ENCODE measurements around the gene RGS9BP.
"Not testable (repeated sequence)": the region's sequence is repeated elsewhere in the genome, so short reads cannot be mapped to it uniquely, and the experiment has no call there.

Gene RGS9BP

GRCh38 chr19:32700129-32700528, 24.5 kb downstream of the RGS9BP start:
- DNase-seq = not testable (repeated sequence)

GRCh38 chr19:32702010-32702409, 26.4 kb downstream of the RGS9BP start:
- no peak for DNase-seq

- not testable (repeated sequence) for DNase-seq
These were observed 28.4 kb downstream of the RGS9BP start for GRCh38 chr19:32704006-32704405.

- peak; percentile 53 for DNase-seq
These were observed 32.8 kb downstream of the RGS9BP start for GRCh38 chr19:32708457-32708856.

- no peak for DNase-seq
These were observed 33.4 kb downstream of the RGS9BP start for GRCh38 chr19:32709032-32709431.

GRCh38 chr19:32711747-32712146, 36.1 kb downstream of the RGS9BP start:
- DNase-seq = no peak

GRCh38 chr19:32716203-32716602, 40.6 kb downstream of the RGS9BP start:
- not testable (repeated sequence) for DNase-seq

GRCh38 chr19:32717496-32717895, 41.8 kb downstream of the RGS9BP start:
- DNase-seq = no peak

GRCh38 chr19:32718286-32718685, 42.6 kb downstream of the RGS9BP start:
- no peak for DNase-seq

GRCh38 chr19:32719611-32720059, 44.0 kb downstream of the RGS9BP start, which contains the start of gene TDRD12:
Gene TDRD12, plus strand, starts transcription at chr19:32719767. Its CDS starts 306 bp downstream, at chr19:32720073.
- no peak for DNase-seq

GRCh38 chr19:32720216-32720935, 44.7 kb downstream of the RGS9BP start:
- DNase-seq = no peak

- no peak for DNase-seq
These were observed 45.2 kb downstream of the RGS9BP start for GRCh38 chr19:32720936-32721250.
